ENCODE results near the gene KCNQ1. TPM values are rescaled to one million over a fixed set of nuclear protein-coding genes. Genes with fewer than 3 reads are reported as not detected.

KCNQ1 gene
- total RNA-seq, 1 experiment from 2014 or later, result not detected

- BruUV-seq (replicated peaks), result no TSS peak
- H3K4me3 ChIP-seq, result no peak overlapping the region
- CTCF ChIA-PET, result no interaction called here
- no peaks in the 10 kb centered on the region for H3K9me3 ChIP-seq (ENCODE audit: insufficient read depth, low read depth)
- POLR2A ChIA-PET (ENCODE audit: unreplicated experiment), result no interaction called here
- H3F3A ChIP-seq (ENCODE audit: insufficient read depth, low read depth), result no peaks in the 10 kb centered on the region
- no peaks in the 10 kb centered on the region for H3K9me2 ChIP-seq (ENCODE audit: insufficient read depth)
- H3K4me2 ChIP-seq, result no peak overlapping the region
- no peak overlapping the region for H2AFZ ChIP-seq
- no peaks in the 10 kb centered on the region; the same call in 1 of the 2 replicates for H4K20me1 ChIP-seq (ENCODE audit: insufficient read depth)
- intact Hi-C loops (cut with micrococcal nuclease; ENCODE audit: unreplicated experiment), result no loop called here
- no peaks in the 10 kb centered on the region for H3K27me3 ChIP-seq (ENCODE audit: insufficient read depth, low read depth)
- H3K79me2 ChIP-seq (ENCODE audit: low read depth), result no peaks in the 10 kb centered on the region
- no peaks in the 10 kb centered on the region for H3K4me1 ChIP-seq (replicated peaks; ENCODE audit: insufficient read depth)
- no peak for DNase-seq
- H3K27ac ChIP-seq, result no peak overlapping the region
- TF ChIP-seq, protein P1, sequence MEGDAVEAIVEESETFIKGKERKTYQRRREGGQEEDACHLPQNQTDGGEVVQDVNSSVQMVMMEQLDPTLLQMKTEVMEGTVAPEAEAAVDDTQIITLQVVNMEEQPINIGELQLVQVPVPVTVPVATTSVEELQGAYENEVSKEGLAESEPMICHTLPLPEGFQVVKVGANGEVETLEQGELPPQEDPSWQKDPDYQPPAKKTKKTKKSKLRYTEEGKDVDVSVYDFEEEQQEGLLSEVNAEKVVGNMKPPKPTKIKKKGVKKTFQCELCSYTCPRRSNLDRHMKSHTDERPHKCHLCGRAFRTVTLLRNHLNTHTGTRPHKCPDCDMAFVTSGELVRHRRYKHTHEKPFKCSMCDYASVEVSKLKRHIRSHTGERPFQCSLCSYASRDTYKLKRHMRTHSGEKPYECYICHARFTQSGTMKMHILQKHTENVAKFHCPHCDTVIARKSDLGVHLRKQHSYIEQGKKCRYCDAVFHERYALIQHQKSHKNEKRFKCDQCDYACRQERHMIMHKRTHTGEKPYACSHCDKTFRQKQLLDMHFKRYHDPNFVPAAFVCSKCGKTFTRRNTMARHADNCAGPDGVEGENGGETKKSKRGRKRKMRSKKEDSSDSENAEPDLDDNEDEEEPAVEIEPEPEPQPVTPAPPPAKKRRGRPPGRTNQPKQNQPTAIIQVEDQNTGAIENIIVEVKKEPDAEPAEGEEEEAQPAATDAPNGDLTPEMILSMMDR (conservative IDR thresholded peaks at IDR 0.05), result no peak
- no peak for TF ChIP-seq EZH2 (IDR thresholded peaks at IDR 0.05; ENCODE audit: low read depth)
- no peaks in the 10 kb centered on the region for H3K36me3 ChIP-seq (ENCODE audit: low read depth)
Measured at GRCh38 chr11:2686360-2687222, 241.8 kb downstream of the KCNQ1 start.

- no peak overlapping the region for H3K4me2 ChIP-seq
- intact Hi-C loops (cut with micrococcal nuclease; ENCODE audit: unreplicated experiment), result no loop called here
- no peak for DNase-seq
- TF ChIP-seq, protein P1 (conservative IDR thresholded peaks at IDR 0.05), result no peak
- TF ChIP-seq EZH2 (IDR thresholded peaks at IDR 0.05; ENCODE audit: low read depth), result no peak
- H3K4me3 ChIP-seq, result no peak overlapping the region
- no peaks in the 10 kb centered on the region for H3F3A ChIP-seq (ENCODE audit: insufficient read depth, low read depth)
- H3K27me3 ChIP-seq (ENCODE audit: insufficient read depth, low read depth), result no peaks in the 10 kb centered on the region
- H4K20me1 ChIP-seq (ENCODE audit: insufficient read depth), result peaks cover 3% of the 10 kb centered on the region
- no peaks in the 10 kb centered on the region for H3K4me1 ChIP-seq (replicated peaks; ENCODE audit: insufficient read depth)
- POLR2A ChIA-PET (ENCODE audit: unreplicated experiment), result no interaction called here
- CTCF ChIA-PET, result no interaction called here
- no peak overlapping the region for H3K27ac ChIP-seq
- H2AFZ ChIP-seq, result no peak overlapping the region
- no peaks in the 10 kb centered on the region for H3K79me2 ChIP-seq (ENCODE audit: low read depth)
- H3K9me3 ChIP-seq (ENCODE audit: insufficient read depth, low read depth), result no peaks in the 10 kb centered on the region
- no peaks in the 10 kb centered on the region for H3K36me3 ChIP-seq (ENCODE audit: low read depth)
- BruUV-seq (replicated peaks), result no TSS peak
- H3K9me2 ChIP-seq (ENCODE audit: insufficient read depth), result no peaks in the 10 kb centered on the region
Measured at GRCh38 chr11:2687223-2687530, 242.4 kb downstream of the KCNQ1 start.

GRCh38 chr11:2687782-2688191, 243.0 kb downstream of the KCNQ1 start:
- intact Hi-C loops (cut with micrococcal nuclease; ENCODE audit: unreplicated experiment), result no loop called here
- peaks cover 5% of the 10 kb centered on the region for H4K20me1 ChIP-seq (ENCODE audit: insufficient read depth)

More at GRCh38 chr11:2687782-2688191, 243.0 kb downstream of the KCNQ1 start:
- POLR2A ChIA-PET (ENCODE audit: unreplicated experiment), result no interaction called here
- Histone ChIP-seq H3K36me3 (ENCODE audit: low read depth) (no peaks in the 10 kb centered on the region), H3K4me3 (no peak overlapping the region), H3K4me1 (replicated peaks; ENCODE audit: insufficient read depth) (no peaks in the 10 kb centered on the region), H3K27ac (no peak overlapping the region), H3F3A (ENCODE audit: insufficient read depth, low read depth) (no peaks in the 10 kb centered on the region), H3K4me2 (no peak overlapping the region), H3K9me2 (ENCODE audit: insufficient read depth) (no peaks in the 10 kb centered on the region), H2AFZ (no peak overlapping the region), H3K79me2 (ENCODE audit: low read depth) (no peaks in the 10 kb centered on the region), H3K9me3 (ENCODE audit: insufficient read depth, low read depth) (no peaks in the 10 kb centered on the region), H3K27me3 (ENCODE audit: insufficient read depth, low read depth) (no peaks in the 10 kb centered on the region)
- TF ChIP-seq, protein P1 (conservative IDR thresholded peaks at IDR 0.05), result no peak
- TF ChIP-seq EZH2 (IDR thresholded peaks at IDR 0.05; ENCODE audit: low read depth), result no peak
- no TSS peak for BruUV-seq (replicated peaks)
- CTCF ChIA-PET, result no interaction called here
- DNase-seq, result no peak
